GM13976 (cell line): Measurements from ENCODE around the gene GBGT1.

Experiments
- DNase-seq: peaks from one replicate; pipeline ENCODE4 v3.0.0; 2012; ENCODE audit warnings: low spot score
- in situ Hi-C: fragments of 300-500 bp; cut with MboI; formaldehyde crosslinking; loops from one replicate; pipeline ENCODE4 v1.12.0; 2022; ENCODE audit warnings: low sequenced_read_pairs, mixed read lengths, inconsistent platforms; ENCODE audit not compliant: unreplicated experiment
- TF ChIP-seq, protein P1 (sequence below): IDR thresholded peaks from 2 replicates; pipeline ENCODE4 v1.5.1; 2012; ENCODE audit warnings: borderline replicate concordance, mild to moderate bottlenecking; ENCODE audit not compliant: insufficient read depth; ENCODE audit errors: extremely low read depth, missing control alignments, control extremely low read depth

Gene GBGT1

DNA sequence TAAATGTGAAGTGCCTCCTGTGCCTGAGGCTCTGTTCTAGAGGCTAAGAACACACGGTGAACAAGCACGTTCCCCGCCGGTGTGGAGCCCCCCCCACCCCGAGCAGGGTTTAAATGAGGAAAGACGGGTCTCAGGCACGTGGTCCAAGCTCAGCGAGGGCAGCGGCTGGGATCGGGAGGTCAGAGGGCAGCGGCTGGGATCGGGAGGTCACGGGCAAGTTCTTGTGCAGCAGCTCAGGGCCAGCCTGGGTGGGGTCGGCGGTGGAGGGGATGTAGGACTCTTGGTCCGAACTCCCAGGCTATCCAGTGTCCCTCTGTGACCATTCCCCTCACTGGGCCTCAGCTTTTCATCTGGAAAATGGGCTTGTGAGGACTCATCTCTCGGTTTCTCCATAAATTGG is 2.7 kb upstream of the GBGT1 start:
- DNase-seq: no peak
- in situ Hi-C loops: no loop called here
- TF ChIP-seq, protein P1, sequence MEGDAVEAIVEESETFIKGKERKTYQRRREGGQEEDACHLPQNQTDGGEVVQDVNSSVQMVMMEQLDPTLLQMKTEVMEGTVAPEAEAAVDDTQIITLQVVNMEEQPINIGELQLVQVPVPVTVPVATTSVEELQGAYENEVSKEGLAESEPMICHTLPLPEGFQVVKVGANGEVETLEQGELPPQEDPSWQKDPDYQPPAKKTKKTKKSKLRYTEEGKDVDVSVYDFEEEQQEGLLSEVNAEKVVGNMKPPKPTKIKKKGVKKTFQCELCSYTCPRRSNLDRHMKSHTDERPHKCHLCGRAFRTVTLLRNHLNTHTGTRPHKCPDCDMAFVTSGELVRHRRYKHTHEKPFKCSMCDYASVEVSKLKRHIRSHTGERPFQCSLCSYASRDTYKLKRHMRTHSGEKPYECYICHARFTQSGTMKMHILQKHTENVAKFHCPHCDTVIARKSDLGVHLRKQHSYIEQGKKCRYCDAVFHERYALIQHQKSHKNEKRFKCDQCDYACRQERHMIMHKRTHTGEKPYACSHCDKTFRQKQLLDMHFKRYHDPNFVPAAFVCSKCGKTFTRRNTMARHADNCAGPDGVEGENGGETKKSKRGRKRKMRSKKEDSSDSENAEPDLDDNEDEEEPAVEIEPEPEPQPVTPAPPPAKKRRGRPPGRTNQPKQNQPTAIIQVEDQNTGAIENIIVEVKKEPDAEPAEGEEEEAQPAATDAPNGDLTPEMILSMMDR: no peak

DNA sequence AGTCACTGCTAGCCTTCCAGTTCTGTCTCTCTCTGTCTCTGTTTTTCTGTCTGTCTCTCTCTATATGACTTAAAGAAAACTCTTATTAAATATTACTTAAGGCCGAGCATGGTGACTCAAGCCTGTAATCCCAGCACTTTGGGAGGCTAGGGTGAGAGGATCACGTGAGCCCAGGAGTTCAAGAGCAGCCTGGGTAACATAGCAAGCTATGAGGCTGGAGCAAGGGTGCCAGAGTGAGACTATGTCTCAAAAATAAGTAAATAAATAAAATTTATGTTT is 1.7 kb upstream of the GBGT1 start:
- in situ Hi-C loops: no loop called here
- no peak for DNase-seq
- TF ChIP-seq, protein P1: no peak

DNA sequence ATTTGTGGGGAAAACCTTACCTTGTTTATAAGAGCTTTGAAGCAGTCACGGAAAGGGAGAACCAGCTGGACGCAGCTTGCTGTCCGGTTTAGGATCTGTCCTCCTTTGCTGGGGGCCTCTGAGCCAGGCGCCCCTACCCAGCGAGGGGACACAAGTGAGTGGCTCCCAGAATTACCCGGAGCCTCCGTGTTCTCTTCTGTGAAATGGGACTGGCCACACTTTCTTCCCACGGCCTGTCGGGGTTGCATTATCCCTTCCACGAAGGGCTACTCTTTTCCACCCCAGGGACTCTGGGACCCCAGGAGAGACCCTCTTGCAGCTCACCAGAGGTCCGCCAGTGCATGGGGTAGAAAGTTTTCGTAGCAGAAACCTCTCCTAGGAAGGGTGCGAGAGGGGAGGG is 477 bp upstream of the GBGT1 start:
- in situ Hi-C loops: no loop called here

DNA sequence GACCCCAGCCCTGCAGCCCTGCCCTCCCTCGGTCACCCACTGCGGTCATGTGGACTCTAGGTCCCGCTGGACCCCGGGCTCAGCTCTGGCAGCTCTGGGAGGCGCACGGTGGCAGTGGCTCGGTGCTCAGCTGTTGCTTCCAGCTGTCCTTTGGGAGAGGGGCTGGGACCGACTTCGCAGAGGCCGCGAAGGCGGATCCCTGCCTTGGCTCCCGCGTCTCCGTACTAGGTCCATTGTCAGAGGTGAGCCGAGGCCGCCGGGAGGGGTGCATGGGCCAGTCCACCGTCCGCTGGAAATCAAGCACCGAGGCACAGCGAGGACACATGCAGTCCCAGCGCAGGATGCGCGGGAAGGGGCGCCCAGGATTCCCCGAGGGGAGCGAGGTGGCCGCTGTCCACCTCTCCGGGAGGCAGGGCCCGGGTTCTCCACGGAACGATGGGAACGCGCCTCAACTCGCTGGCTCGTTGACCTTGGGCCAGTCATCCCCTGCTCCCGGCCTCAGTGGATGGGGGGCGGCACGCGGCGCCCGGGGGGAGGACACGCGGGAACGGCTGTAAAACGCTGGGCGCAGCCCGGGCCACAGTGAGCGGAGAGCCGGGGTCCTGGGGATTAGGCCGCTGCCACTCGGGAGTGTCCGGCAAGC is 732 bp downstream of the GBGT1 start:
- in situ Hi-C loops: no loop called here
- DNase-seq: no peak
- TF ChIP-seq, protein P1: no peak

More for the DNA sequence above, 477 bp upstream of the GBGT1 start:
- TF ChIP-seq, protein P1: no peak
- no peak for DNase-seq

DNA sequence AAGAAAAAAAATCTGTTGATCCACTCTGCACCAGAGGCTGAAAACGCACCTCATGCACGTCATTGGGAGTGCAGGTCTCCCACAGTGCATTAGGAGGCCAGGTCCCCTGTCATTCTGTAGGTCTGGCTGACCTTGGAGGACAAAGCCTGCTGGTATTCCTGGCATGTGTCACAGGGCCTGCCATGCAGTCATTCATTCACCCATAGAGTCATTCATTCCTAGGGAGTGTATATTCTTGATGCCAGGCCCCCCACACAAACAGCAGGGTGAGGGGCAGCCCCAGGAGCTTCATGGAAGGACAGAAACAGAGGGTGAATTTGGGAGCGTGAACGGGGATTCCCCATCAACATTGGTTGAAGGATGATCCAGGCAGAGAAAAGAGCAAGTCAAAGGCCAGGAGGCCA is 2.2 kb downstream of the GBGT1 start:
- TF ChIP-seq, protein P1: no peak
- DNase-seq: no peak
- in situ Hi-C loops: no loop called here

DNA sequence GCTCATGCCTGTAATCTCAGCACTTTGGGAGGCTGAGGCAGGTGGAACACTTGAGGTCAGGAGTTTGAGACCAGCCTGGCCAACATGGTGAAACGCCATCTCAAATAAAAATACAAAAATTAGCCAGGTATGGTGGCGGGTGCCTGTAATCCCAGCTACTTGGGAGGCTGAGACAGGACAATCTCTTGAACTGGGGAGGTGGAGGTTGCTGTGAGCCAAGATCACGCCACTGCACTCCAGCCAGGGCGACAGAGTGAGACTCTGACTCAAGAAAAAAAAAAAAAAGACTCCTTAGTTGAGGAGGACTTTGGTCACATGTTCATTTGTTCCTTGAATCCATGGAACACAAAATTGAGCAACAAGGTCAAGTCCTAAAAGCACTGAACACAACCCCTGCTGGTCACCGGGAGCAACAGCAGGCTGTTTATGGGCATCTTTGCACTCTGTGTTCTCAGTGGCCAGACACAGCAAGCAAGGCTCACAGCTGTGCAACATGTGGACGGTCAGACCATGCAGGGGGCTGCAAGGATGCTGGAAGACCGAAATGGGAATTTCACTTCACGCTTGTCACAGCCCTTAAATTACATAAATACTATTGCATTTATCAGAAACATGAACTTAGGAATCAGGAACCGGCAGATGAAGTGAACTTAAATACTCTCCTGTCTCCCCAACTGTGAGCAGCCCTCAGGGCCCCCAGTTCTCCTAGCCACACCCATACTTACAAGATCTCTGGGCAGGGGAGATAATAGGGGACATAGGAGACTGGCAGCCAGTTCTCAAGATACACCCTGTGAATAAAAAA is 2.8 kb downstream of the GBGT1 start:
- peak; percentile 83 for DNase-seq
- TF ChIP-seq, protein P1: peak; percentile 63
- in situ Hi-C loops: no loop called here

DNA sequence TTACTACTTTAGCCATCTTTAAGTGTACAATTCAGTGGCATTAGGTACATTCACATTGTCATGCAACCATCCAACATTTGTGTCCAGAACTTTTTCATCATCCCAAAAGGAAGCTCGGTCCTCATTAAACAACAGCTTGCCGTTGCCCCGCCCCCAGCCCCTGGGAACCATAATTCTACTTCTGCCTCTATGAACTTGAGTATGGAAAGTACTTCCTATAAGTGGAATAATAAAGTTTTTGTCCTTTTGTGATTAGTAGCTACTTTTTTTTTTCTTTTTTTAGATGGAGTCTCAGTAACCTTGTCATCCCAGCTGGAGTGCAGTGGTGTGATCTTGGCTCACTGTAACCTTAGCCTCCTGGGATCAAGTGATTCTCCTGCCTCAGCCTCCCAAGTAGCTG is 5.0 kb downstream of the GBGT1 start:
- TF ChIP-seq, protein P1: no peak
- DNase-seq: no peak
- in situ Hi-C loops: no loop called here
